GM18873 (cell line): ENCODE measurements around the gene VAMP8.
"Not testable (repeated sequence)": the region's sequence is repeated elsewhere in the genome, so short reads cannot be mapped to it uniquely, and the experiment has no call there.

Experiments
- ATAC-seq: cut with Tn5 transposase; IDR thresholded peaks from one replicate; pipeline ENCODE4 v1.9.1; 2021; ENCODE audit warnings: mild to moderate bottlenecking, moderate library complexity, moderate number of reproducible peaks; ENCODE audit not compliant: unreplicated experiment, low FRiP score

VAMP8 gene

GRCh38 chr2:85577386-85578242 lies at the start of gene VAMP8:
TSS of gene VAMP8 (plus strand) at chr2:85577586. CDS start at chr2:85577647, 61 bp downstream.
- ATAC-seq = peak; percentile 54

- no peak for ATAC-seq
These were observed 49.6 kb upstream of the VAMP8 start for GRCh38 chr2:85527787-85528186.

- ATAC-seq = no peak
These were observed 49.0 kb upstream of the VAMP8 start for GRCh38 chr2:85528355-85528754.

GRCh38 chr2:85529809-85530208 lies 47.6 kb upstream of the VAMP8 start:
- no peak for ATAC-seq

- no peak for ATAC-seq
These were observed 45.8 kb upstream of the VAMP8 start for GRCh38 chr2:85531589-85531988.

- ATAC-seq = no peak
These were observed 43.3 kb upstream of the VAMP8 start for GRCh38 chr2:85534099-85534498.

- no peak for ATAC-seq
These were observed 42.5 kb upstream of the VAMP8 start for GRCh38 chr2:85534881-85535280.

- no peak for ATAC-seq
These were observed 40.9 kb upstream of the VAMP8 start for GRCh38 chr2:85536479-85536878.

GRCh38 chr2:85537600-85538506 lies 39.5 kb upstream of the VAMP8 start:
- ATAC-seq = no peak

- ATAC-seq = peak; percentile 54
These were observed 38.7 kb upstream of the VAMP8 start, which contains the start of gene MAT2A for GRCh38 chr2:85538507-85539360. TSS of gene MAT2A (plus strand) at chr2:85539168. CDS start at chr2:85539288, 120 bp downstream.

GRCh38 chr2:85539361-85540132 lies 37.8 kb upstream of the VAMP8 start:
- ATAC-seq = peak; percentile 20

- no peak for ATAC-seq
These were observed 37.2 kb upstream of the VAMP8 start for GRCh38 chr2:85540133-85540648.

GRCh38 chr2:85541262-85541661 lies 36.1 kb upstream of the VAMP8 start:
- no peak for ATAC-seq

- no peak for ATAC-seq
These were observed 35.5 kb upstream of the VAMP8 start for GRCh38 chr2:85541753-85542457.

- no peak for ATAC-seq
These were observed 34.6 kb upstream of the VAMP8 start for GRCh38 chr2:85542777-85543176.

GRCh38 chr2:85544254-85544691 lies 33.1 kb upstream of the VAMP8 start:
- ATAC-seq = not testable (repeated sequence)

- not testable (repeated sequence) for ATAC-seq
These were observed 32.2 kb upstream of the VAMP8 start for GRCh38 chr2:85544915-85545779.
